ENCODE measurements around the gene KRT32.

KRT32 gene

DNA sequence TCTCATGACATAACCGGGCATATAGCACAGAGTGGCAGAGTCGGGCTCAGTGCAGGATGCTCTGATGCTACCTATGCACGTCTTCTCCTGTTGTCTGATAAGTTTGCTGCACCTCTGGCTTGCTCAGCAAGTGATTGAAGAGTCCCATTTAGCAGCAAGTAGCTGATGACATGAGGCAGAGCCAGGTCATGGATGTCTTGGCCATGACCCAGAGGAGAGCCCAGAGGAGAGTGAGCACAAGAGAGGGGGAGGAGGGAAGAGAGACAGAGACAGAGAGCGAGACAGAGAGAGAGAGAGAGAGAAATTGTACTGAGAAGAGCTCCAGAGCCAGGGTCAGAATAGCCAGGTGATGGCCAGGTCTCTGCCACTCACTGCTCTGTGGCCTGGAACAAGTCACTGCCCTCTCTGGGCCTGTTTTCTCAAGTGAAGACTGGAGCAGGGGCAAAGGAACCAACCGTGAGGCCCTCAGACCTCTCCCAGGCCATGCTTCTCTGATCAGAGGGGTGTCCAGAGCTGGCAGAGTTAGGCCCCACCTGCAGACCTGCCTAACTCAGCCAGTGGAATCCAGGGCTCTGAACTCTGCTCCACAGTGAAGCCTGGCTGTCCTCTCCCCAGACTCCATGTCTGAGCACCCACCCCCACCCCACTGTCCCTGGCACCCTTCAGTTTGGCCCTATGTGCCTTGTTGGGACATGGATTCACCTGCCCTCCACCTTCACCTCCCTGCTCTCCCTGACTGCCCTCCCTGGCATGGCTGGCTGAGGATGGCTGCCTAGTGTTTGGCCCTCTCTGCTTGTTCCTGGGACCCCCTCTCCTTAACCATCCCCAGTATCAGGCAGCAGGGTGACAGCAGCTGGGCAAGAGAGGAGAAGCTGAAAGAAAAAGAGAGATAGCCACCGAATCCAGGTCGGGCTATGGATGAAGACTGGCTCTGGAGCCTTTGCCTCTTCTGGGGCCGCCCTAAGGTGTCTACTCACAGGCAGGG lies 18.0 kb upstream of the KRT32 start:
- Histone ChIP-seq H3K4me1 (ENCODE audit: control insufficient read depth, low read length) (no peaks in the 10 kb centered on the region), H3K9me2 (replicated peaks; ENCODE audit: control insufficient read depth, low read length) (no peaks in the 10 kb centered on the region), H4K20me1 (ENCODE audit: control insufficient read depth, insufficient read depth, low read depth, low read length) (no peaks in the 10 kb centered on the region), H3K4me2 (ENCODE audit: low read length) (no peak overlapping the region), H3K36me3 (ENCODE audit: control insufficient read depth, low read length) (no peaks in the 10 kb centered on the region), H3K4me3 (ENCODE audit: low read length) (no peak overlapping the region), H3K27me3 (ENCODE audit: control insufficient read depth, low read length) (no peaks in the 10 kb centered on the region), H3F3A (ENCODE audit: control insufficient read depth, insufficient read depth) (no peaks in the 10 kb centered on the region), H3K27ac (ENCODE audit: low read depth, low read length) (no peak overlapping the region), H3K9me3 (ENCODE audit: control insufficient read depth, insufficient read depth, low read length) (no peaks in the 10 kb centered on the region), H3K79me2 (ENCODE audit: control insufficient read depth, low read length) (no peaks in the 10 kb centered on the region)
- TF ChIP-seq EZH2phosphoT487 (IDR thresholded peaks at IDR 0.05; ENCODE audit: borderline replicate concordance, low read length) (no peak), CTCF (IDR thresholded peaks at IDR 0.05; ENCODE audit: low read depth, low read length, poor library complexity, severe bottlenecking) (no peak)

- no peak overlapping the region for H3K27ac ChIP-seq (ENCODE audit: low read depth, low read length)
- no peak overlapping the region for H3K4me3 ChIP-seq (ENCODE audit: low read length)
- H3F3A ChIP-seq (ENCODE audit: control insufficient read depth, insufficient read depth): no peaks in the 10 kb centered on the region
- no peaks in the 10 kb centered on the region for H4K20me1 ChIP-seq (ENCODE audit: control insufficient read depth, insufficient read depth, low read depth, low read length)
- TF ChIP-seq EZH2phosphoT487 (IDR thresholded peaks at IDR 0.05; ENCODE audit: borderline replicate concordance, low read length) (no peak), CTCF (IDR thresholded peaks at IDR 0.05; ENCODE audit: low read depth, low read length, poor library complexity, severe bottlenecking) (no peak)
- no peak overlapping the region for H3K4me2 ChIP-seq (ENCODE audit: low read length)
- H3K9me2 ChIP-seq (replicated peaks; ENCODE audit: control insufficient read depth, low read length): no peaks in the 10 kb centered on the region
- no peaks in the 10 kb centered on the region for H3K79me2 ChIP-seq (ENCODE audit: control insufficient read depth, low read length)
- no peaks in the 10 kb centered on the region for H3K9me3 ChIP-seq (ENCODE audit: control insufficient read depth, insufficient read depth, low read length)
- H3K4me1 ChIP-seq (ENCODE audit: control insufficient read depth, low read length): no peaks in the 10 kb centered on the region
- H3K36me3 ChIP-seq (ENCODE audit: control insufficient read depth, low read length): no peaks in the 10 kb centered on the region
- H3K27me3 ChIP-seq (ENCODE audit: control insufficient read depth, low read length): no peaks in the 10 kb centered on the region
These were observed 17.0 kb upstream of the KRT32 start for GRCh38 chr17:41483991-41484826.

GRCh38 chr17:41483531-41483930 lies 16.3 kb upstream of the KRT32 start:
- Histone ChIP-seq H3K9me3 (ENCODE audit: control insufficient read depth, insufficient read depth, low read length) (no peaks in the 10 kb centered on the region), H3K36me3 (ENCODE audit: control insufficient read depth, low read length) (no peaks in the 10 kb centered on the region), H3K4me3 (ENCODE audit: low read length) (no peak overlapping the region), H3K9me2 (replicated peaks; ENCODE audit: control insufficient read depth, low read length) (no peaks in the 10 kb centered on the region), H3K4me1 (ENCODE audit: control insufficient read depth, low read length) (no peaks in the 10 kb centered on the region), H3K79me2 (ENCODE audit: control insufficient read depth, low read length) (no peaks in the 10 kb centered on the region), H3K27me3 (ENCODE audit: control insufficient read depth, low read length) (no peaks in the 10 kb centered on the region), H4K20me1 (ENCODE audit: control insufficient read depth, insufficient read depth, low read depth, low read length) (no peaks in the 10 kb centered on the region), H3K4me2 (ENCODE audit: low read length) (no peak overlapping the region), H3F3A (ENCODE audit: control insufficient read depth, insufficient read depth) (no peaks in the 10 kb centered on the region), H3K27ac (ENCODE audit: low read depth, low read length) (no peak overlapping the region)
- TF ChIP-seq EZH2phosphoT487 (IDR thresholded peaks at IDR 0.05; ENCODE audit: borderline replicate concordance, low read length) (no peak), CTCF (IDR thresholded peaks at IDR 0.05; ENCODE audit: low read depth, low read length, poor library complexity, severe bottlenecking) (no peak)
